ENCODE data around the gene LGSN.
"Not testable (repeated sequence)": the region's sequence is repeated elsewhere in the genome, so short reads cannot be mapped to it uniquely, and the experiment has no call there.

LGSN gene

GRCh38 chr6:63340351-63340750, 20.6 kb upstream of the LGSN start:
- Histone ChIP-seq H4K91ac (ENCODE audit: low read depth, low read length, poor library complexity) (no peak overlapping the region), H4K8ac (ENCODE audit: low read depth, low read length) (no peak overlapping the region), H2BK15ac (ENCODE audit: low read length) (no peak overlapping the region), H2BK5ac (ENCODE audit: low read length) (no peak overlapping the region), H2BK120ac (ENCODE audit: low read depth, low read length) (no peak overlapping the region), H3K4me1 (ENCODE audit: control insufficient read depth in 2 of 2, insufficient read depth in 1 of 2, low read depth in 1 of 2, low read length in 2 of 2) (no peaks in the 10 kb centered on the region), H3K36me3 (replicated peaks in 1 of 2; ENCODE audit: control insufficient read depth in 2 of 2, insufficient read depth in 2 of 2, low read length in 2 of 2) (no peaks in the 10 kb centered on the region), H3K18ac (ENCODE audit: low read length) (no peak overlapping the region), H3K9ac (ENCODE audit: low read depth, low read length, poor library complexity) (no peak overlapping the region), H3K4me3 (ENCODE audit: low read length in 2 of 2) (no peak overlapping the region), H3K4me2 (ENCODE audit: insufficient read depth, low read length, poor library complexity, severe bottlenecking) (no peak overlapping the region), H2BK12ac (ENCODE audit: low read length) (no peak overlapping the region), H3K14ac (ENCODE audit: low read length) (no peak overlapping the region), H3K27ac (replicated peaks; ENCODE audit: low read length) (no peak overlapping the region), H2AK5ac (ENCODE audit: low read depth, low read length) (no peak overlapping the region), H3K23ac (ENCODE audit: low read depth, low read length, poor library complexity) (no peak overlapping the region), H3K9me3 (replicated peaks in 1 of 2; ENCODE audit: control insufficient read depth in 2 of 2, insufficient read depth in 1 of 2, low read depth in 1 of 2, low read length in 2 of 2) (peaks cover 0 to 4% of the 10 kb centered on the region in 2 donors), H3K4ac (ENCODE audit: low read length) (no peak overlapping the region), H3K79me1 (ENCODE audit: low read depth, low read length) (no peaks in the 10 kb centered on the region), H2AFZ (ENCODE audit: low read length) (no peak overlapping the region), H3K27me3 (ENCODE audit: control insufficient read depth in 3 of 3, insufficient read depth in 3 of 3, low read depth in 1 of 3, low read length in 3 of 3) (no peaks in the 10 kb centered on the region)
- no peak for DNase-seq (ENCODE audit: low spot score)

DNA sequence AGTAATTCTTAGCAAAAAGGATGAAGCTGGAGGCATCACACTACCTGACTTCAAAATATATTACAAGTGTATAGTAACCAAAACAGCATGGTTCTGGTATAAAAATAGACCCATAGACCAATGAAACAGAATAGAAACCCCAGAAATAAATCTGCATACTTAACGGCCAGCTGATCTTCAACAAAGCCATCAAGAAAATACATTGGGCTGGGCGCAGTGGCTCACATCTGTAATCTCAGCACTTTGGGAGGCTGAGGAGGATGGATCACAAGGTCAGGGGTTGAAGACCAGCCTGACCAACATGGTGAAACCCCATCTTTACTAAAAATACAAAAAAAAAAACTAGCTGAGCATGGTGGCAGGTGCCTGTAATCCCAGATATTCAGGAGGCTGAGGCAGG, 14.9 kb upstream of the LGSN start:
- not testable (repeated sequence) for H3K9me3 ChIP-seq (replicated peaks in 1 of 2; ENCODE audit: control insufficient read depth in 2 of 2, insufficient read depth in 1 of 2, low read depth in 1 of 2, low read length in 2 of 2); H3K27me3 ChIP-seq (ENCODE audit: control insufficient read depth in 3 of 3, insufficient read depth in 3 of 3, low read depth in 1 of 3, low read length in 3 of 3); H2BK15ac ChIP-seq (ENCODE audit: low read length); H2BK5ac ChIP-seq (ENCODE audit: low read length); H4K91ac ChIP-seq (ENCODE audit: low read depth, low read length, poor library complexity); H3K4me2 ChIP-seq (ENCODE audit: insufficient read depth, low read length, poor library complexity, severe bottlenecking); H4K8ac ChIP-seq (ENCODE audit: low read depth, low read length); H3K4ac ChIP-seq (ENCODE audit: low read length); H2AK5ac ChIP-seq (ENCODE audit: low read depth, low read length); H2AFZ ChIP-seq (ENCODE audit: low read length); H3K79me1 ChIP-seq (ENCODE audit: low read depth, low read length); H2BK120ac ChIP-seq (ENCODE audit: low read depth, low read length); H3K4me3 ChIP-seq (ENCODE audit: low read length in 2 of 2); DNase-seq (ENCODE audit: low spot score); H3K23ac ChIP-seq (ENCODE audit: low read depth, low read length, poor library complexity); H3K9ac ChIP-seq (ENCODE audit: low read depth, low read length, poor library complexity); H2BK12ac ChIP-seq (ENCODE audit: low read length); H3K27ac ChIP-seq (replicated peaks; ENCODE audit: low read length); H3K36me3 ChIP-seq (replicated peaks in 1 of 2; ENCODE audit: control insufficient read depth in 2 of 2, insufficient read depth in 2 of 2, low read length in 2 of 2); H3K4me1 ChIP-seq (ENCODE audit: control insufficient read depth in 2 of 2, insufficient read depth in 1 of 2, low read depth in 1 of 2, low read length in 2 of 2); H3K18ac ChIP-seq (ENCODE audit: low read length); H3K14ac ChIP-seq (ENCODE audit: low read length)
- no CpG with 5 or more reads among the region's 2 CpGs for WGBS, 2 donors (ENCODE audit: extremely low coverage in 2 of 2, insufficient read length in 2 of 2, insufficient replicate concordance in 1 of 2)

- Histone ChIP-seq H3K18ac (ENCODE audit: low read length) (no peak overlapping the region), H3K27me3 (ENCODE audit: control insufficient read depth in 3 of 3, insufficient read depth in 3 of 3, low read depth in 1 of 3, low read length in 3 of 3) (no peaks in the 10 kb centered on the region), H2AK5ac (ENCODE audit: low read depth, low read length) (no peak overlapping the region), H4K91ac (ENCODE audit: low read depth, low read length, poor library complexity) (no peak overlapping the region), H2BK12ac (ENCODE audit: low read length) (no peak overlapping the region), H3K79me1 (ENCODE audit: low read depth, low read length) (no peaks in the 10 kb centered on the region), H3K9me3 (replicated peaks in 1 of 2; ENCODE audit: control insufficient read depth in 2 of 2, insufficient read depth in 1 of 2, low read depth in 1 of 2, low read length in 2 of 2) (no peaks in the 10 kb centered on the region), H2AFZ (ENCODE audit: low read length) (no peak overlapping the region), H3K27ac (replicated peaks; ENCODE audit: low read length) (no peak overlapping the region), H3K4me2 (ENCODE audit: insufficient read depth, low read length, poor library complexity, severe bottlenecking) (no peak overlapping the region), H3K14ac (ENCODE audit: low read length) (no peak overlapping the region), H3K4me1 (ENCODE audit: control insufficient read depth in 2 of 2, insufficient read depth in 1 of 2, low read depth in 1 of 2, low read length in 2 of 2) (no peaks in the 10 kb centered on the region), H2BK120ac (ENCODE audit: low read depth, low read length) (no peak overlapping the region), H3K23ac (ENCODE audit: low read depth, low read length, poor library complexity) (no peak overlapping the region), H2BK15ac (ENCODE audit: low read length) (no peak overlapping the region), H3K4me3 (ENCODE audit: low read length in 2 of 2) (no peak overlapping the region), H4K8ac (ENCODE audit: low read depth, low read length) (no peak overlapping the region), H3K4ac (ENCODE audit: low read length) (no peak overlapping the region), H3K36me3 (replicated peaks in 1 of 2; ENCODE audit: control insufficient read depth in 2 of 2, insufficient read depth in 2 of 2, low read length in 2 of 2) (no peaks in the 10 kb centered on the region), H3K9ac (ENCODE audit: low read depth, low read length, poor library complexity) (no peak overlapping the region), H2BK5ac (ENCODE audit: low read length) (no peak overlapping the region)
- no peak for DNase-seq (ENCODE audit: low spot score)
- WGBS, 2 donors (ENCODE audit: extremely low coverage in 2 of 2, insufficient read length in 2 of 2, insufficient replicate concordance in 1 of 2) = no CpG with 5 or more reads among the region's 2 CpGs
Measured at GRCh38 chr6:63333440-63333839, 13.7 kb upstream of the LGSN start.

DNA sequence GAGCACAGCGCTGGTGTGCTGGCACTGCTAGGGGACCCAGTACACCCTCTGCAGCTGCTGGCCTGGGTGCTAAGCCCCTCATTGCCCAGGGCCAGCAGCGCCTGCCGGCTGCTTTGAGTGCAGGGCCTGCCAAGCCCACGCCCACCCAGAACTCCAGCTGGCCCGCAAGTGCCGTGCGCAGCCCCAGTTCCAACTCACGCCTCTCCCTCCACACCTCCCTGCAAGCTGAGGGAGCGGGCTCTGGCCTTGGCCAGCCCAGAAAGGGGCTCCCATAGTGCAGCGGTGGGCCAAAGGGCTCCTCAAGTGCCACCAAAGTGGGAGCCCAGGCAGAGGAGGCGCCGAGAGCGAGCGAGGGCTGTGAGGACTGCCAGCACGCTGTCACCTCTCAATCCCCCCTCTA, 6.8 kb upstream of the LGSN start:
- DNase-seq (ENCODE audit: low spot score); H3K79me1 ChIP-seq (ENCODE audit: low read depth, low read length); H3K4me2 ChIP-seq (ENCODE audit: insufficient read depth, low read length, poor library complexity, severe bottlenecking); H3K4me1 ChIP-seq (ENCODE audit: control insufficient read depth in 2 of 2, insufficient read depth in 1 of 2, low read depth in 1 of 2, low read length in 2 of 2); H3K14ac ChIP-seq (ENCODE audit: low read length); H3K27me3 ChIP-seq (ENCODE audit: control insufficient read depth in 3 of 3, insufficient read depth in 3 of 3, low read depth in 1 of 3, low read length in 3 of 3); H3K9ac ChIP-seq (ENCODE audit: low read depth, low read length, poor library complexity); H4K8ac ChIP-seq (ENCODE audit: low read depth, low read length); H3K36me3 ChIP-seq (replicated peaks in 1 of 2; ENCODE audit: control insufficient read depth in 2 of 2, insufficient read depth in 2 of 2, low read length in 2 of 2); H3K23ac ChIP-seq (ENCODE audit: low read depth, low read length, poor library complexity); H2BK12ac ChIP-seq (ENCODE audit: low read length); H3K18ac ChIP-seq (ENCODE audit: low read length); H2BK120ac ChIP-seq (ENCODE audit: low read depth, low read length); H3K4me3 ChIP-seq (ENCODE audit: low read length in 2 of 2); H3K9me3 ChIP-seq (replicated peaks in 1 of 2; ENCODE audit: control insufficient read depth in 2 of 2, insufficient read depth in 1 of 2, low read depth in 1 of 2, low read length in 2 of 2); H2BK5ac ChIP-seq (ENCODE audit: low read length); H3K27ac ChIP-seq (replicated peaks; ENCODE audit: low read length); H2BK15ac ChIP-seq (ENCODE audit: low read length); H3K4ac ChIP-seq (ENCODE audit: low read length); H2AFZ ChIP-seq (ENCODE audit: low read length); H4K91ac ChIP-seq (ENCODE audit: low read depth, low read length, poor library complexity); H2AK5ac ChIP-seq (ENCODE audit: low read depth, low read length): not testable (repeated sequence)
- no CpG with 5 or more reads among the region's 15 CpGs for WGBS, 2 donors (ENCODE audit: extremely low coverage in 2 of 2, insufficient read length in 2 of 2, insufficient replicate concordance in 1 of 2)

Data from neuronal stem cell (in vitro differentiated cells).